K562 (cell line): ENCODE results near the gene LTBR. TPM values are rescaled to one million over a fixed set of nuclear protein-coding genes. Genes with fewer than 3 reads are reported as not detected.

Experiments used
- CHD2 ChIP-seq: IDR thresholded peaks from 2 replicates; pipeline ENCODE4 v1.6.1; 2011; ENCODE audit warnings: low read depth, low read length
- FOXA1 ChIP-seq: fragments of 450-650 bp; IDR thresholded peaks from 2 replicates; pipeline ENCODE4 v1.6.1; 2016; ENCODE audit warnings: mild to moderate bottlenecking, borderline replicate concordance
- FOXK1 ChIP-seq: sonication (generic); formaldehyde crosslinking; IDR thresholded peaks from 2 replicates; pipeline ENCODE4 v1.8.0; 2022; ENCODE audit warnings: missing genetic modification reagents, mild to moderate bottlenecking, borderline replicate concordance
- FUS ChIP-seq: fragments of 200-400 bp; formaldehyde crosslinking; optimal IDR thresholded peaks from 2 replicates; pipeline ENCODE3; 2017; ENCODE audit warnings: low read depth, low read length
- IRF2 ChIP-seq: sonication (generic); formaldehyde crosslinking; IDR thresholded peaks from 2 replicates; pipeline ENCODE4 v1.8.1; 2022; ENCODE audit warnings: mild to moderate bottlenecking, missing genetic modification reagents
- KDM1A ChIP-seq, 2 experiments: fragments of 450-650 bp; IDR thresholded peaks; 2 replicates each; pipeline ENCODE4 v1.6.1; 2016; ENCODE audit warnings: mild to moderate bottlenecking in 2 of 2
- MTA1 ChIP-seq: fragments of 450-650 bp; IDR thresholded peaks from 2 replicates; pipeline ENCODE4 v1.6.1; 2017; ENCODE audit warnings: borderline replicate concordance
- RAD21 ChIP-seq, 2 experiments: fragments of 250-450 bp in 1 of 2; fragments of 450-650 bp in 1 of 2; sonication (Bioruptor Pico) in 1 of 2; formaldehyde crosslinking in 1 of 2; IDR thresholded peaks in 1 of 2; conservative IDR thresholded peaks in 1 of 2; 2 replicates each; pipeline versions ENCODE4 v1.4.0 to v1.8.0; 2020 to 2022; ENCODE audit warnings: mild to moderate bottlenecking in 2 of 2, moderate library complexity in 1 of 2
- RBM15 ChIP-seq: fragments of 200-400 bp; formaldehyde crosslinking; IDR thresholded peaks from 2 replicates; pipeline ENCODE4 v1.6.1; 2018; ENCODE audit warnings: mild to moderate bottlenecking, low read length, moderate library complexity; ENCODE audit not compliant: insufficient read depth
- TAL1 ChIP-seq: fragments of 450-650 bp; IDR thresholded peaks from 2 replicates; pipeline ENCODE4 v1.6.1; 2016; ENCODE audit warnings: mild to moderate bottlenecking
- TBP ChIP-seq: optimal IDR thresholded peaks from 2 replicates; pipeline ENCODE3; 2011; ENCODE audit warnings: low read depth, low read length, improper control_type of control experiment
- ZNF143 ChIP-seq: sonication (generic); formaldehyde crosslinking; IDR thresholded peaks from 2 replicates; pipeline ENCODE4 v1.9.0; 2022; ENCODE audit warnings: mild to moderate bottlenecking, missing genetic modification reagents
- ZNF146 ChIP-seq: IDR thresholded peaks from one replicate; pipeline ENCODE4 v1.6.1; 2018; ENCODE audit warnings: missing compliant biosample characterization; ENCODE audit not compliant: unreplicated experiment
- ZNF316 ChIP-seq: fragments of 450-650 bp; IDR thresholded peaks from 2 replicates; pipeline ENCODE4 v1.6.1; 2016
- ZNF431 ChIP-seq: sonication (generic); formaldehyde crosslinking; IDR thresholded peaks from 2 replicates; pipeline ENCODE4 v1.8.0; 2022; ENCODE audit warnings: mild to moderate bottlenecking, missing genetic modification reagents
- ZNF764 ChIP-seq: fragments of 250-450 bp; sonication (Bioruptor Pico); IDR thresholded peaks from 2 replicates; pipeline ENCODE4 v1.4.0; 2020; ENCODE audit warnings: low read depth, mild to moderate bottlenecking, moderate library complexity
- polyA plus RNA-seq, 8 experiments: library from polyadenylated mRNA; depleted of rRNA in 4 of 8; stranded (reverse) in 5 of 8; unstranded in 3 of 8; fragments of >200 nt; fragmentation: Nextera tagmentation in 2 of 8; fragmentation: Illumina TruSeq in 1 of 8; extraction: Ambion mirVana in 2 of 8; extraction: Trizol in 1 of 8; gene quantifications; 2 replicates each; pipeline versions ENCODE4 v1.2.1 to v1.2.3, GENCODE V29; 2011 to 2014; ENCODE audit warnings: inconsistent platforms in 1 of 8, missing spikeins in 1 of 8
- total RNA-seq, 7 experiments: library from RNA; depleted of rRNA in 6 of 7; stranded (reverse); fragments of >200 nt in 6 of 7; fragmentation: Illumina TruSeq in 2 of 7; extraction: Trizol in 2 of 7; gene quantifications; 2 replicates each; pipeline versions ENCODE4 v1.2.1 to v1.2.3, GENCODE V29; 2011 to 2021; ENCODE audit warnings: low replicate concordance in 1 of 7
- TF ChIP-seq, protein P1 (sequence below): fragments of 250-450 bp; sonication (Bioruptor Pico); IDR thresholded peaks from 2 replicates; pipeline ENCODE4 v1.8.0; 2022; ENCODE audit warnings: inconsistent platforms, mild to moderate bottlenecking, moderate library complexity, borderline replicate concordance
- TF ChIP-seq, protein P2 (sequence below): fragments of 250-450 bp; sonication (Bioruptor Pico); IDR thresholded peaks from 2 replicates; pipeline ENCODE4 v1.8.0; 2022; ENCODE audit warnings: inconsistent platforms
- TF ChIP-seq, protein P3 (sequence below): fragments of 450-650 bp; IDR thresholded peaks from 2 replicates; pipeline ENCODE4 v1.6.1; 2016
- TF ChIP-seq, protein P4 (sequence below), 3 experiments: fragments of 200-800 bp in 1 of 3; sonication (Bioruptor generic) in 1 of 3; sonication (generic) in 1 of 3; formaldehyde crosslinking in 1 of 3; IDR thresholded peaks; 2 replicates each; pipeline versions ENCODE4 v1.6.1 to v1.8.0; 2016 to 2022; ENCODE audit warnings: mild to moderate bottlenecking in 2 of 3, missing compliant biosample characterization in 2 of 3, missing genetic modification characterization in 2 of 3, missing genetic modification reagents in 1 of 3
- TF ChIP-seq, protein P5 (sequence below): fragments of 450-650 bp; IDR thresholded peaks from 2 replicates; pipeline ENCODE4 v1.6.1; 2014; ENCODE audit warnings: low read depth, mild to moderate bottlenecking, moderate library complexity, borderline replicate concordance

Gene LTBR
- total and polyA plus RNA-seq, 9 of the 15 experiments (the other 6 are each of a cell fraction or from before 2014, with no cell fraction given), result 0.96 to 69.0 (median 35.3) TPM

DNA sequence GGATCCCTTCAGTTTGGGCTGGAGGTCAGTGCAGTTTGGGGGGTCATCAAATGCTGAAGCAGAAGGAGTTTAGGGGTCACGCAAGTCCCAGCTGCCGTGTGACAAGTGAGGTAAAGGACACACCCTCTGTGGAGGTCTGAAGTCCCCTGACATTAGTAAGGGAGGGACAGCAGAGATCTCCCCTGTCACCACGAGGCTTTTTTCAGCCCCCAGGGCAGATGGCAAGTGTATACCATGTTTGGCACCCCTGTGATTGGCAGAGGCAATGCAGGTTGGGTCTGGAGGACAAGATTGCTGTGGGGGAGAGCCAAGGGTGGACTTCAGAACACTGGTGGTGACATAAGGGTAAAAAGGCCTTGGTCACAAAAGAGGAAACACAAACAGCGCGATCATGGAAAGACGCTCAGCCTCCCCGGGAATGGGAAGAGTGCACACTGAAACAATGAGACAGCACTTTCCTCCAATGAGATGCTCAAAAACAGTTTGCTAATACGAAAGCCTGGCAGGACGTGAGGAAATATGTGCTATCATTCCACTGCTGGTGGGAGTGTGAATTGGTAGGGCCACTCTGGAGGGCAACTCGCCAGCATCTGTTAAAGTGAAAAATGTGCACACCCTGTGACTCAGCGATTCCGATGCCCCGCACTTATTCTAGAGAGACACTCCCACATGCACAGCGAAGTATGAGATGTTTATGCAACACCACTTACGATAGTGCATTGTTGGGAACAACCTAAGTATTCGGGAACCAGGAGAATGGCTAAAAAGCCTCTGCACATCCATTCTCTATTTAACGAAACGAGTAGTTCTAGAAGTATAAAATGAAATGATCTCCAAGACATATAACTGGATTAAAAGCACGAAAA lies 46.4 kb downstream of the LTBR start (continued):
- TF ChIP-seq, protein P1, sequence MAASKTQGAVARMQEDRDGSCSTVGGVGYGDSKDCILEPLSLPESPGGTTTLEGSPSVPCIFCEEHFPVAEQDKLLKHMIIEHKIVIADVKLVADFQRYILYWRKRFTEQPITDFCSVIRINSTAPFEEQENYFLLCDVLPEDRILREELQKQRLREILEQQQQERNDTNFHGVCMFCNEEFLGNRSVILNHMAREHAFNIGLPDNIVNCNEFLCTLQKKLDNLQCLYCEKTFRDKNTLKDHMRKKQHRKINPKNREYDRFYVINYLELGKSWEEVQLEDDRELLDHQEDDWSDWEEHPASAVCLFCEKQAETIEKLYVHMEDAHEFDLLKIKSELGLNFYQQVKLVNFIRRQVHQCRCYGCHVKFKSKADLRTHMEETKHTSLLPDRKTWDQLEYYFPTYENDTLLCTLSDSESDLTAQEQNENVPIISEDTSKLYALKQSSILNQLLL (CRISPR knock-in tag), result no peak
- TF ChIP-seq ZNF146 (CRISPR knock-in tag) (no peak), MTA1 (peak; percentile 78; the same call in 1 of the 2 replicates), TBP (no peak), FOXK1 (CRISPR knock-in tag) (no peak), ZNF316 (peak; percentile 97), RBM15 (no peak), CHD2 (no peak), ZNF431 (CRISPR knock-in tag) (no peak), FUS (no peak), ZNF143 (CRISPR knock-in tag) (no peak), IRF2 (CRISPR knock-in tag) (no peak), TAL1 (no peak; the same call in 1 of the 2 replicates), FOXA1 (no peak), KDM1A (IDR thresholded peaks at IDR 0.05) (peak in 1 of 2 experiments; percentile 42; a peak in 2 of 4 replicates), ZNF764 (CRISPR knock-in tag) (no peak), RAD21 (CRISPR knock-in tag; conservative IDR thresholded peaks at IDR 0.05 in 1 of 2, IDR thresholded peaks at IDR 0.05 in 1 of 2) (no peak)
- TF ChIP-seq, protein P2, sequence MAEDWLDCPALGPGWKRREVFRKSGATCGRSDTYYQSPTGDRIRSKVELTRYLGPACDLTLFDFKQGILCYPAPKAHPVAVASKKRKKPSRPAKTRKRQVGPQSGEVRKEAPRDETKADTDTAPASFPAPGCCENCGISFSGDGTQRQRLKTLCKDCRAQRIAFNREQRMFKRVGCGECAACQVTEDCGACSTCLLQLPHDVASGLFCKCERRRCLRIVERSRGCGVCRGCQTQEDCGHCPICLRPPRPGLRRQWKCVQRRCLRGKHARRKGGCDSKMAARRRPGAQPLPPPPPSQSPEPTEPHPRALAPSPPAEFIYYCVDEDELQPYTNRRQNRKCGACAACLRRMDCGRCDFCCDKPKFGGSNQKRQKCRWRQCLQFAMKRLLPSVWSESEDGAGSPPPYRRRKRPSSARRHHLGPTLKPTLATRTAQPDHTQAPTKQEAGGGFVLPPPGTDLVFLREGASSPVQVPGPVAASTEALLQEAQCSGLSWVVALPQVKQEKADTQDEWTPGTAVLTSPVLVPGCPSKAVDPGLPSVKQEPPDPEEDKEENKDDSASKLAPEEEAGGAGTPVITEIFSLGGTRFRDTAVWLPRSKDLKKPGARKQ, result no peak
- TF ChIP-seq, protein P3, sequence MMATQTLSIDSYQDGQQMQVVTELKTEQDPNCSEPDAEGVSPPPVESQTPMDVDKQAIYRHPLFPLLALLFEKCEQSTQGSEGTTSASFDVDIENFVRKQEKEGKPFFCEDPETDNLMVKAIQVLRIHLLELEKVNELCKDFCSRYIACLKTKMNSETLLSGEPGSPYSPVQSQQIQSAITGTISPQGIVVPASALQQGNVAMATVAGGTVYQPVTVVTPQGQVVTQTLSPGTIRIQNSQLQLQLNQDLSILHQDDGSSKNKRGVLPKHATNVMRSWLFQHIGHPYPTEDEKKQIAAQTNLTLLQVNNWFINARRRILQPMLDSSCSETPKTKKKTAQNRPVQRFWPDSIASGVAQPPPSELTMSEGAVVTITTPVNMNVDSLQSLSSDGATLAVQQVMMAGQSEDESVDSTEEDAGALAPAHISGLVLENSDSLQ, result peak; percentile 41; the same call in 1 of the 2 replicates
- TF ChIP-seq, protein P4, sequence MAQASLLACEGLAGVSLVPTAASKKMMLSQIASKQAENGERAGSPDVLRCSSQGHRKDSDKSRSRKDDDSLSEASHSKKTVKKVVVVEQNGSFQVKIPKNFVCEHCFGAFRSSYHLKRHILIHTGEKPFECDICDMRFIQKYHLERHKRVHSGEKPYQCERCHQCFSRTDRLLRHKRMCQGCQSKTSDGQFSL (CRISPR knock-in tag; IDR thresholded peaks at IDR 0.05), result no peak
- TF ChIP-seq, protein P4 (tag; IDR thresholded peaks at IDR 0.05), result no peak
- TF ChIP-seq, protein P5, sequence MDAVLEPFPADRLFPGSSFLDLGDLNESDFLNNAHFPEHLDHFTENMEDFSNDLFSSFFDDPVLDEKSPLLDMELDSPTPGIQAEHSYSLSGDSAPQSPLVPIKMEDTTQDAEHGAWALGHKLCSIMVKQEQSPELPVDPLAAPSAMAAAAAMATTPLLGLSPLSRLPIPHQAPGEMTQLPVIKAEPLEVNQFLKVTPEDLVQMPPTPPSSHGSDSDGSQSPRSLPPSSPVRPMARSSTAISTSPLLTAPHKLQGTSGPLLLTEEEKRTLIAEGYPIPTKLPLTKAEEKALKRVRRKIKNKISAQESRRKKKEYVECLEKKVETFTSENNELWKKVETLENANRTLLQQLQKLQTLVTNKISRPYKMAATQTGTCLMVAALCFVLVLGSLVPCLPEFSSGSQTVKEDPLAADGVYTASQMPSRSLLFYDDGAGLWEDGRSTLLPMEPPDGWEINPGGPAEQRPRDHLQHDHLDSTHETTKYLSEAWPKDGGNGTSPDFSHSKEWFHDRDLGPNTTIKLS, result no peak
